Fibroblast of skin of left quadriceps (primary cell): Measurements from ENCODE around the gene ZNHIT2.

Source experiments
- DNase-seq, 2 experiments: peaks; one replicate each; pipeline ENCODE4 v3.0.0-alpha.2; 2013; ENCODE audit warnings: low read depth in 2 of 2

Gene ZNHIT2

DNA sequence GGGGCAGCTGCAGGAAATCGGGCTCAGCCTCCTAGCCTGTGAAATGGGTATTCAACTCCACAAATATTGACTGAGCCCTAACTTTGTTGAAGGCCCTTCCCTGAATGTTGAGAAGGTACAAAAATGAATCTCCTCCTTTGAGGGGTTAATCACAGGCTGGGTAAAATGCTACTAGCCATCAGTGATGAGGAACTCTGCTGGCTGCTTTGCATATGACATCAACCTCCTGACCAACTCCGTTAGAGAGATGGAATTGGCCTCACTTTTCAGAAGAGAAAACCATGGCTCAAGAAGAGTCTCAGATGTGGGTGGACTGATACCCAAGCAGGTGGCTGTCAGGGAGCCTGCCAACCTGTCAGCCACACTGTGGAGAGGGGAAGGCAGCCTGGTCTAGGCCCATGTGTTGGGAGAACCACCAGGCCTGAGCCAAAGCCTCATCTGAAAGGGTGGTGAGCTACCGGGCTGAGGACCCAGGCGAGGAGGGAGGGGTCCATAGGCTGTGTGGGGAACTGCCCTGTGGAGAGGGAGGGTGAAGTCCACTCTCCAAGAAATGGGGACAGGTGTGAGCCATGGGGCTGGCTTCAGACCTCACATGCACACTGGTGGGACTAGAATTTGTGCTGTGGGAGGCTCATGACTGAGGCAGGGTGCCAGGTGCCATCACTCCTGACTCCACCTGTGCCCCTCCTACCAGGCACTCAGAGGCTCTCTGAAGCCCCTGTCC is 45.4 kb downstream of the ZNHIT2 start:
- no peak for DNase-seq

GRCh38 chr11:65069217-65069616 is 48.3 kb downstream of the ZNHIT2 start:
- no peak for DNase-seq

DNA sequence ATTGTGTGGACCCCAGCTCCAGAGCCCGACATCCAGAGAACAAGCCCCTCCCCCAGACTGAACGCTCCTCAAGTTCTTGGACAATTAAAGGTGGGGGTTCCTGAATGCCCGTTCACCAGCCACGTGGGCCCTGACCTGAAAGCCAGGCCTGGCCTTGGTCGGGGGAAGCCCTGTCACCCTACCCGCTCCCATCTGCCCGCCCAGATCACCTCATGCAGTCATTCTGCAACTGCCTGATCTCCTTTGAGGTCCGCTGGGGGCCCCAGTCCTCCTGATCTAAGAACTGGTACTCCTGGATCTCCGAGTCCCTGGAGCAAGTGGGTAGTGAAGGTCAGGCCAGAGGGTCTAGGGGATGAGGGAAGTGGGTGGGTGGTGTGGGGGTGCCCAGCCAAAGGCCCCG is 50.1 kb downstream of the ZNHIT2 start:
- DNase-seq, result no peak

GRCh38 chr11:65066805-65067291 is 50.7 kb downstream of the ZNHIT2 start:
- DNase-seq, result no peak
